NB4 (cell line): Measurements from ENCODE around the gene PTGFRN.

ENCODE experiments used
- DNase-seq: peaks from one replicate; pipeline ENCODE4 v3.0.0; 2010; ENCODE audit warnings: low read depth
- H3K4me3 ChIP-seq: one replicate; pipeline ENCODE4 v1.5.1; 2011; ENCODE audit warnings: mild to moderate bottlenecking, low read depth, low read length, moderate library complexity
- MYC ChIP-seq: IDR thresholded peaks from 2 replicates; pipeline ENCODE4 v1.6.1; 2011; ENCODE audit warnings: low read depth, low read length
- POLR2A ChIP-seq: IDR thresholded peaks from 2 replicates; pipeline ENCODE4 v1.6.1; 2011; ENCODE audit warnings: mild to moderate bottlenecking; ENCODE audit not compliant: insufficient read length; ENCODE audit errors: extremely low read depth
- TF ChIP-seq, protein P1 (sequence below): IDR thresholded peaks from 2 replicates; pipeline ENCODE4 v1.6.1; 2011; ENCODE audit warnings: low read depth, low read length
- TF ChIP-seq, protein P2 (sequence below): IDR thresholded peaks from one replicate; pipeline ENCODE4 v1.5.1; 2012; ENCODE audit warnings: low read depth, low read length

The PTGFRN gene

DNA sequence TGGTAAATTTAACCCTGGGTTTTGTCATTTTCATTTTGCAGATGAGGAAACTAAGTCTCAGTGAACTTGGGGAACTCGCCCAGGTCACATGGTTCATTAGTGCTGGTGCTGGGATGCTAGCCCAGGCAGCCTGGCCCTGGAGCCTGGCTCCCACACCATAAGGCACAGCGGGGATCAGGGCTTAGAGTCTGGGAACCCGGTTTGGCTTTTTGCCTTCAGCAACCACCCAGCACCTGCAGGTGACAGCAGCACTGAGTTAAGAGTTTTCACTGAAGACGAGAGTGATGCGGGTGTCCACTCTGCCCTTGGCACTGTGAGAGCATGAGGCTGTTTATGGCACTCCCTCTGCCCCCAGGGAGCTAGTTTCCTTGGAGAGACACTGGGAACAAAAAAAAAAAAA lies 73.4 kb downstream of the PTGFRN start:
- no peak for DNase-seq
- no peak for TF ChIP-seq POLR2A
- TF ChIP-seq, protein P1, sequence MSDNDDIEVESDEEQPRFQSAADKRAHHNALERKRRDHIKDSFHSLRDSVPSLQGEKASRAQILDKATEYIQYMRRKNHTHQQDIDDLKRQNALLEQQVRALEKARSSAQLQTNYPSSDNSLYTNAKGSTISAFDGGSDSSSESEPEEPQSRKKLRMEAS: no peak
- no peak for TF ChIP-seq MYC
- TF ChIP-seq, protein P2, sequence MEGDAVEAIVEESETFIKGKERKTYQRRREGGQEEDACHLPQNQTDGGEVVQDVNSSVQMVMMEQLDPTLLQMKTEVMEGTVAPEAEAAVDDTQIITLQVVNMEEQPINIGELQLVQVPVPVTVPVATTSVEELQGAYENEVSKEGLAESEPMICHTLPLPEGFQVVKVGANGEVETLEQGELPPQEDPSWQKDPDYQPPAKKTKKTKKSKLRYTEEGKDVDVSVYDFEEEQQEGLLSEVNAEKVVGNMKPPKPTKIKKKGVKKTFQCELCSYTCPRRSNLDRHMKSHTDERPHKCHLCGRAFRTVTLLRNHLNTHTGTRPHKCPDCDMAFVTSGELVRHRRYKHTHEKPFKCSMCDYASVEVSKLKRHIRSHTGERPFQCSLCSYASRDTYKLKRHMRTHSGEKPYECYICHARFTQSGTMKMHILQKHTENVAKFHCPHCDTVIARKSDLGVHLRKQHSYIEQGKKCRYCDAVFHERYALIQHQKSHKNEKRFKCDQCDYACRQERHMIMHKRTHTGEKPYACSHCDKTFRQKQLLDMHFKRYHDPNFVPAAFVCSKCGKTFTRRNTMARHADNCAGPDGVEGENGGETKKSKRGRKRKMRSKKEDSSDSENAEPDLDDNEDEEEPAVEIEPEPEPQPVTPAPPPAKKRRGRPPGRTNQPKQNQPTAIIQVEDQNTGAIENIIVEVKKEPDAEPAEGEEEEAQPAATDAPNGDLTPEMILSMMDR: no peak

DNA sequence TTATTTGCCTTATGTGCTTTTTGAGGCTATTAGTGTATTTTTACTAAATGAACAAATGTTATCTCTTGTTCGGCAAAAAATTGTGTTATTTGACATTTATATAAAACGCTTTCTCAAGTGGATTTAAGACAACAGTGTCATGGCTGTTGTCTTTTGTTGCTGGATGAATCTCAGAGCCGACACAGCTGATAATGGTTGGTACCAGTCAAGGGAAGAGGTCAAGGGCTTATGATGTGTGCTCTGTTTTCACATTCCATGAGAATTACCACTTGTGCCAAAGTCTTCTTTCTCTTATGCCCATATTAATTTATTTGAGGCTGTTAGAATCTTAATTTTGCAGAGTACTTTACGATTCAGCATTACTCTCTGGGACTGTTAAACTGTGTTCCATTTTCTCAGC lies 74.0 kb downstream of the PTGFRN start:
- no peak overlapping the region for H3K4me3 ChIP-seq
- DNase-seq: no peak
- TF ChIP-seq, protein P2: no peak
- TF ChIP-seq, protein P1: no peak
- no peak for TF ChIP-seq POLR2A
- no peak for TF ChIP-seq MYC

More for the DNA sequence above, 73.4 kb downstream of the PTGFRN start:
- H3K4me3 ChIP-seq: no peak overlapping the region

DNA sequence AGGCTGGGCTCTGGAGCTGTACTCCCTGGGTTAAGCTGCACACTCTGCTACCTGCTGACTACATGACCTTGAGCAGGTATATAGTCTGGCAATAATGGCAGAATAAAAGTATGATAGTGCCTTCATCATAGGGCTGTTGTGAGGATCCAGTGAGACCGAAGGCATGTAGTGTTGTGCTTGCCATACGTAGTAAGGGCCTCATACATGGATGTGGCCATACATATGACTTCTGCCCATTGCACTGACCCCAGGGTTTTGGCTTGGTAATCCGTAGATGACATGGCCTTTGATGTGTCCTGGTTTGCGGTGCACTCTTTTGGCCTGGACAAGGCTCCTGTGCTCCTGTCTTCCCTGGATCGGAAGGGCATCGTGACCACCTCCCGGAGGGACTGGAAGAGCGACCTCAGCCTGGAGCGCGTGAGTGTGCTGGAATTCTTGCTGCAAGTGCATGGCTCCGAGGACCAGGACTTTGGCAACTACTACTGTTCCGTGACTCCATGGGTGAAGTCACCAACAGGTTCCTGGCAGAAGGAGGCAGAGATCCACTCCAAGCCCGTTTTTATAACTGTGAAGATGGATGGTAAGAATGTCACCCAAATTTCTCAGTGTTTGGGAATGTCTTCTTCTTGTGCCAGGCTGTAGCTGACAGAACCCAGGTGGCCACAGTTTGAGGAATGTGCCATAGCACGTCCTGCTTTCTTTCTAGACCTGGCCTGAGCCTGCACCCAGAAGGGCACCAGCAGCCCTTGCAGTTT lies 74.9 kb downstream of the PTGFRN start:
- H3K4me3 ChIP-seq: no peak overlapping the region
- TF ChIP-seq, protein P2: no peak
- no peak for DNase-seq

DNA sequence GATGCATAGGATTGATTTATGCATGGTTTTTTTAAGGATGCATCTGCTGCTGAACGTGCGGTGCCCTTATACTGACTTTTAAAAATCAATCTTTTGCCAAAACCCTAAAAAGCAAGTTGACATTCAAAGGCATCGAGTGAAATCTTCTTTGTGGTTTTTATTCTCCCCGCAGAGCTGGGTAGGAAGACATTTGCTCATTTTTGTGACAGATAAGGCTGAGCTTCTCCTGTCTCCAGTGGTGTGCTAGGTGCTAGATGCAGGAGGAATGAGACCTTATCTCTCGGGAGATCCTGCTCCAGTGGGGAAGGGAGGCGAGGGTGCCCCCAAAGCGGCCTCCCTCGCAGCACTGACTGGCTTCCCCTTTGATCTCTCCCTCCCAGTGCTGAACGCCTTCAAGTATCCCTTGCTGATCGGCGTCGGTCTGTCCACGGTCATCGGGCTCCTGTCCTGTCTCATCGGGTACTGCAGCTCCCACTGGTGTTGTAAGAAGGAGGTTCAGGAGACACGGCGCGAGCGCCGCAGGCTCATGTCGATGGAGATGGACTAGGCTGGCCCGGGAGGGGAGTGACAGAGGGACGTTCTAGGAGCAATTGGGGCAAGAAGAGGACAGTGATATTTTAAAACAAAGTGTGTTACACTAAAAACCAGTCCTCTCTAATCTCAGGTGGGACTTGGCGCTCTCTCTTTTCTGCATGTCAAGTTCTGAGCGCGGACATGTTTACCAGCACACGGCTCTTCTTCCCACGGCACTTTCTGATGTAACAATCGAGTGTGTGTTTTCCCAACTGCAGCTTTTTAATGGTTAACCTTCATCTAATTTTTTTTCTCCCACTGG lies 76.9 kb downstream of the PTGFRN start:
- H3K4me3 ChIP-seq: no peak overlapping the region
- TF ChIP-seq, protein P1: no peak
- no peak for TF ChIP-seq MYC
- TF ChIP-seq, protein P2: no peak
- no peak for TF ChIP-seq POLR2A
- peak; percentile 18 for DNase-seq

DNA sequence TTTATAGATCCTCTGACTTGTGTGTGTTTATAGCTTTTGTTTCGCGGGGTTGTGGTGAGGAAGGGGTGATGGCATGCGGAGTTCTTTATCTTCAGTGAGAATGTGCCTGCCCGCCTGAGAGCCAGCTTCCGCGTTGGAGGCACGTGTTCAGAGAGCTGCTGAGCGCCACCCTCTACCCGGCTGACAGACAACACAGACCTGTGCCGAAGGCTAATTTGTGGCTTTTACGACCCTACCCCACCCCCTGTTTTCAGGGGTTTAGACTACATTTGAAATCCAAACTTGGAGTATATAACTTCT lies 77.5 kb downstream of the PTGFRN start:
- TF ChIP-seq, protein P2: no peak
- TF ChIP-seq MYC (peak; percentile 30; the same call in 1 of the 2 replicates), POLR2A (no peak)
- TF ChIP-seq, protein P1: peak; percentile 61
- H3K4me3 ChIP-seq: no peak overlapping the region
- DNase-seq: peak; percentile 15

DNA sequence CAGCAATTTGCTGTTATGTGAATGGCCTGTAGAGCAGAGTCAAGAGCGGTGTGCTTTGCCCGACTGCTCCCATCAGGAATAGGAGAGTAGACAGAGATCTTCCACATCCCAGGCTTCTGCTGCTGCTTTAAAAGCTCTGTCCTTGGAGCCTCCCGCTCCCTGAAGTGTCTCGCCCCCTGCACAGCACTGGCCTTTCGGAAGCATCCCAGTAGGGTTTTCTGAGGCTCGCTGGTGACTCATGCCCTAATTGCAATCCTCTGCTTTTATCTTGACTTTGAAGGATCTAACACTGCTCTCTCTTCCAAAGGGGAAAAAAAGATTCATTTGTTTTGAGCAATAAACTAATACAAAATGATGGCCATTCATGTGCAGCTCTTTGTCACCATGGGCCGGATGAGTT lies 78.5 kb downstream of the PTGFRN start:
- TF ChIP-seq MYC (no peak), POLR2A (no peak)
- TF ChIP-seq, protein P1: no peak
- TF ChIP-seq, protein P2: no peak
- DNase-seq: no peak
- H3K4me3 ChIP-seq: no peak overlapping the region
